Transverse colon (tissue), 3 donors: ENCODE data around the gene ACOT4.

Source experiments
- CTCF ChIP-seq, 5 experiments: fragments of 200-600 bp in 3 of 5; fragments of 450-650 bp in 2 of 5; sonication (generic) in 3 of 5; IDR thresholded peaks; 1 replicate in 2 of 5; 2 replicates in 3 of 5; pipeline ENCODE4 v1.5.1; 2016 to 2017; ENCODE audit warnings: antibody characterized with exemption in 5 of 5, inconsistent platforms in 3 of 5, mild to moderate bottlenecking in 2 of 5, moderate library complexity in 1 of 5
- POLR2A ChIP-seq: fragments of 450-650 bp; IDR thresholded peaks from one replicate; pipeline ENCODE4 v1.6.1; 2016; ENCODE audit warnings: antibody characterized with exemption, mild to moderate bottlenecking, moderate library complexity

GRCh38 chr14:73640796-73641365 is 49.2 kb downstream of the ACOT4 start:
- TF ChIP-seq CTCF (IDR thresholded peaks at IDR 0.05), result no peak
- no peak for TF ChIP-seq POLR2A
